DMS114 treated with DMSO at 0.1 percent for 48 hours (cell line): ENCODE data around the gene TAS2R46.
"Not testable (repeated sequence)": the region's sequence is repeated elsewhere in the genome, so short reads cannot be mapped to it uniquely, and the experiment has no call there.

ENCODE experiments used
- DNase-seq: peaks from one replicate; lab custom pipeline; 2025; ENCODE audit not compliant: unreplicated experiment; lab: John Stamatoyannopoulos, UW

TAS2R46 gene, protein sequence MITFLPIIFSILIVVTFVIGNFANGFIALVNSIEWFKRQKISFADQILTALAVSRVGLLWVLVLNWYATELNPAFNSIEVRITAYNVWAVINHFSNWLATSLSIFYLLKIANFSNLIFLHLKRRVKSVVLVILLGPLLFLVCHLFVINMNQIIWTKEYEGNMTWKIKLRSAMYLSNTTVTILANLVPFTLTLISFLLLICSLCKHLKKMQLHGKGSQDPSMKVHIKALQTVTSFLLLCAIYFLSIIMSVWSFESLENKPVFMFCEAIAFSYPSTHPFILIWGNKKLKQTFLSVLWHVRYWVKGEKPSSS

GRCh38 chr12:11062194-11062593, at the start of gene TAS2R46:
TSS of gene TAS2R46 (minus strand) at chr12:11062294. CDS start at chr12:11062294, 0 bp downstream.
- not testable (repeated sequence) for DNase-seq

DNA sequence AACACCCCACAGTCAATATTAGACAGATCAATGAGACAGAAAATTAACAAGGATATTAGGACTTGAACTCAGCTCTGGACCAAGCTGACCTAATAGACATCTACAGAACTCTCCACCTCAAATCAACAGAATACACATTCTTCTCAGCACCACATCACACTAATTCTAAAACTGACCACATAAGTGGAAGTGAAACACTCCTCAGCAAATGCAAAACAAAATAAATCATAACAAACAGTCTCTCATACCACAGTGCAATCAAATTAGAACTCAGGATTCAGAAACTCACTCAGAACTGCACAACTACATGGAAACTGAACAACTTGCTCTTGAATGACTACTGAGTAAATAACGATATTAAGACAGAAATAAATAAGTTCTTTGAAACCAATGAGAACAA, 49.1 kb upstream of the TAS2R46 start:
- DNase-seq, result not testable (repeated sequence)

GRCh38 chr12:11108862-11109261, 46.8 kb upstream of the TAS2R46 start:
- no peak for DNase-seq

GRCh38 chr12:11107719-11108118, 45.6 kb upstream of the TAS2R46 start:
- DNase-seq, result no peak

DNA sequence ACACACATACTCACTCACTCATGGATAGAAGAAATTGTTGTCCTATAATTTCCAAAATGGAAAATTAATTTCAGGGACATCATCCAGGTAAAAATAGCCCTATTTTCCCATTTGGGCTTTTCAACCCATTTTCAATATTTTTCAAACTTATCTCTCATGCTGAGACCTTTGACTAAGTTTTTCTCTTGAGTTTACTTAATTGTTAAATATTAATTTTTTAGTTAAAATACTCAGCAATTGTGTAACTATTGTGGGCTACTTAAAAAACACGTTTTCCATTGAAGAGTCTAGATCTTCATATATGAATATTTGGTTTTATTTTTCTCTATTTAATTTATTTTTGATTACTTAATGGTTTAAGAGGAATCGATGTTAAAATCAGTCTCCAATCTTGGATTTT, 44.2 kb upstream of the TAS2R46 start:
- DNase-seq, result no peak

GRCh38 chr12:11105546-11105945, 43.5 kb upstream of the TAS2R46 start:
- DNase-seq, result no peak

GRCh38 chr12:11094910-11095309, 32.8 kb upstream of the TAS2R46 start:
- not testable (repeated sequence) for DNase-seq

- DNase-seq, result no peak
These were observed 30.0 kb upstream of the TAS2R46 start, which contains the start of gene TAS2R43 for GRCh38 chr12:11092128-11092527. TSS of gene TAS2R43 (minus strand) at chr12:11092313. CDS start at chr12:11092229, 84 bp downstream.

GRCh38 chr12:11089246-11089645, 27.2 kb upstream of the TAS2R46 start:
- no peak for DNase-seq

DNA sequence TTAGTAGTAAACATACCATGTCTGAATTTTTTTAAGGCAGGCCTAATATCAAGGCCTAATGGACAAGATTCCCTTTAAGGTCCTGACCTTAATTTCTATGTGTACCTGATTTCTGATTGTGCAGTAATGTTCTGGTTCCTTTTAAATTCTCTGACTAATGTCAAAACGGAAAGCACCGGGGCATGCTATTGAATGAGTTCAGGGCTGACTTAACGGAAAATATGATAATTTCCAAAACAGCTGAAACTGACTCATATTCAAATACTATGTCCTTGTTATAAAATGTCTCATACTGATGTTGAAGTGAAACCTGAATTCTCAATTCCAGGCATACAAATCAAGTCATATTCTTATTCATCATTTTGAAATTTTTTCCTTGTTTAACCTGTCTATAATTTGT, 23.3 kb upstream of the TAS2R46 start:
- DNase-seq, result no peak

- no peak for DNase-seq
These were observed 19.9 kb upstream of the TAS2R46 start for GRCh38 chr12:11081987-11082386.

DNA sequence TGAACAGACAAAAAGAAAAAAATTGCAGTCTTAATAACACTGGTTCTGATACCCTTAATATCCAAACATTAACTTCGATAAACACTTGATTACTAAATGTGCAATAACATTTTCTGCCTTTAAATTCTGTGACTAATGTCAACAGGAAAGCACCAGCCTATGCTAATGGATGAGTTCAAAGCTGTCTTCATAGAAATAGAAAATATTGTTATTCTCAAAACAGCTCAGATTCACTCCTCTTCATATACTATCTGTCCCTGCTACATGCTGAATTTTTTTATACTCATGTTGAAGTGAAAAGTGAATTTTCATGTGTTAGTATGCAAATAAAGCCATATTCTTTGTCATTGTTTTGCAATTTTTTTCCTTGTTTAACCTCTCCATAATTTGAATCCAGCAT, 16.2 kb upstream of the TAS2R46 start:
- DNase-seq, result no peak

- DNase-seq, result no peak
These were observed 13.5 kb upstream of the TAS2R46 start for GRCh38 chr12:11075642-11076041.

GRCh38 chr12:11071414-11071813, 9.3 kb upstream of the TAS2R46 start:
- no peak for DNase-seq

GRCh38 chr12:11070999-11071398, 8.9 kb upstream of the TAS2R46 start:
- no peak for DNase-seq

GRCh38 chr12:11069854-11070365, 7.8 kb upstream of the TAS2R46 start:
- no peak for DNase-seq

DNA sequence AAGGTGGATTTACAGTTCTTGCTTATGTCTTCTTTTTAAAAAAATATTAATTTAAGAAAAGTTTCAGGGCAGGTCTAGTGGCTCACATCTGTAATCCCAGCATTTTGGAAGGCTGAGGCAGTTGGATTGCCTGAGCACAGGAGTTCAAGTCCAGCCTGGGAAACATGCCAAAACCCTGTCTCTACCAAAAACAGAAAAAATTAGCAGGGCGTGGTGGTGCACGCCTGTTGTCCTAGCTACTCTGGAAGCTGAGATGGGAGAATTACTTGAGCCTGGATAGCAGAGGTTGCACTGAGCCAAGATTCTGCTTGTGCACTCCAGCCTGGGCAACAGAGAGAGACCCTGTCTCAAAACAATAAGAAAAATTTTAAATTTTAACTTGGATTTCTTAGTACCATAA, 5.4 kb upstream of the TAS2R46 start:
- no peak for DNase-seq

- DNase-seq, result no peak
These were observed 2.3 kb downstream of the TAS2R46 start for GRCh38 chr12:11059784-11060183.

DNA sequence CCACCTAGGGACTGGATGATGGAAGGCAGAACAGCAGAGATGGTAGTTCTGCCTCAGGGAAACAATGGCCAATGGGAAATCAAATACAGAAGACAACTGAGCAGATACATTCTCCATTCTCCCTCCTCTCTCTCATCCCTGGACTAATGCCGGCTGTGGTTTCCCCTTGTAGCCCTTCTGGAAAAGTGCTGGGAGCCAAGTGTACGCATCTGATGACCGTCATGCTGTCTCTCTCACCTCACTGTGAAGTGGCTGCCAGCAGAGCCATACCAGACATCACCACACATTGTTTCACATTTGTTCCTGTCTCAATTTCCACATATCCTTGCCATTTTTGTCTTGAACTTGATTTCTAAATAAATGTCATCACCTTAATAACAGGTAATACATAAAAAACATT, 3.1 kb downstream of the TAS2R46 start:
- no peak for DNase-seq

DNA sequence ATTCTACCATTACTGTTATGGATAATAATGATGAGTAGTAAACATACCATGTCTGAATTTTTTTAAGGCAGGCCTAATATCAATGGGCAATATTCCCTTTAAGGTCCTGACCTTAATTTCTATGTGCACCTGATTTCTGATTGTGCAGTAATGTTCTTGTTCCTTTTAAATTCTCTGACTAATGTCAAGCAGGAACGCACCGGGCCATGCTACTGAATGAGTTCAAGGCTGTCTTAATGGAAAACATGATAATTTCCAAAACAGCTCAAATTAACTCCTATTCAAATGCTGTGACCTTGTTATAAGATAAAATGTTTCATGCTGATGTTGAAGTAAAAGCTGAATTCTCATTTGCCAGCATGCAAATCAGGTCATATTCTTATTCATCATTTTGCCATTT, 6.8 kb downstream of the TAS2R46 start:
- DNase-seq, result no peak

GRCh38 chr12:11049806-11050531, 12.1 kb downstream of the TAS2R46 start:
- not testable (repeated sequence) for DNase-seq

GRCh38 chr12:11041366-11041765, 20.7 kb downstream of the TAS2R46 start:
- DNase-seq, result not testable (repeated sequence)
